ENCODE results near the gene TBC1D16.

TBC1D16 gene

GRCh38 chr17:79907850-79908249 lies 127.8 kb downstream of the TBC1D16 start:
- TF ChIP-seq, protein P1, sequence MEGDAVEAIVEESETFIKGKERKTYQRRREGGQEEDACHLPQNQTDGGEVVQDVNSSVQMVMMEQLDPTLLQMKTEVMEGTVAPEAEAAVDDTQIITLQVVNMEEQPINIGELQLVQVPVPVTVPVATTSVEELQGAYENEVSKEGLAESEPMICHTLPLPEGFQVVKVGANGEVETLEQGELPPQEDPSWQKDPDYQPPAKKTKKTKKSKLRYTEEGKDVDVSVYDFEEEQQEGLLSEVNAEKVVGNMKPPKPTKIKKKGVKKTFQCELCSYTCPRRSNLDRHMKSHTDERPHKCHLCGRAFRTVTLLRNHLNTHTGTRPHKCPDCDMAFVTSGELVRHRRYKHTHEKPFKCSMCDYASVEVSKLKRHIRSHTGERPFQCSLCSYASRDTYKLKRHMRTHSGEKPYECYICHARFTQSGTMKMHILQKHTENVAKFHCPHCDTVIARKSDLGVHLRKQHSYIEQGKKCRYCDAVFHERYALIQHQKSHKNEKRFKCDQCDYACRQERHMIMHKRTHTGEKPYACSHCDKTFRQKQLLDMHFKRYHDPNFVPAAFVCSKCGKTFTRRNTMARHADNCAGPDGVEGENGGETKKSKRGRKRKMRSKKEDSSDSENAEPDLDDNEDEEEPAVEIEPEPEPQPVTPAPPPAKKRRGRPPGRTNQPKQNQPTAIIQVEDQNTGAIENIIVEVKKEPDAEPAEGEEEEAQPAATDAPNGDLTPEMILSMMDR (conservative IDR thresholded peaks at IDR 0.05; ENCODE audit: control insufficient read depth, insufficient read depth, low read depth, low read length): no peak
- peak; percentile 31 for DNase-seq (ENCODE audit: low read depth)
- no peak overlapping the region for H3K4me3 ChIP-seq (ENCODE audit: control insufficient read depth, low read depth, low read length)

DNA sequence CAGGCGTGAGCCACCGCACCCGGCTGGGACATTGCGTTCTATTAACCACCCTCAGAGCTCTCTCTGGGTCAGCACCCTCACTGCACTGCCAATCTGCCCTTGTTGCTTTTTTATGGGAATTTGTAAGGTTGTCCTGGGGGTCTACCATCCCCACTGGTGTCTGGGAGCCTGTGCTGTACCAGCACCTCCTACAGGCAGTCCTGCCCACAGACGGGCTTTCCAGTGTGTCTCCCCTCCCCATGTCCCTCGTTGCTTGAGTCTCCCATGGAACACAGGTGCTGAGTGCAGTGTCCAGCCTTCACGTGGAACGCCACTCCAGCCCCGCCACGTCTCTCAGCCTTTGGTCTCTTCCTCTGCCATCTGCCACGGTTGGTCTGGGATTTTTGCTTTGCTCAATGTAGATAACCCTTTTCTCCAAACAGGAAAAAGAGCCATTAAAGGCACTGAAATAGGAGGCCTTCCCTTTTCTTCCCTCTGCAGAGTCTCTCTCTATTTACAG lies 128.4 kb downstream of the TBC1D16 start:
- DNase-seq (ENCODE audit: low read depth): no peak
- no peak overlapping the region for H3K4me3 ChIP-seq (ENCODE audit: control insufficient read depth, low read depth, low read length)
- TF ChIP-seq, protein P1 (conservative IDR thresholded peaks at IDR 0.05; ENCODE audit: control insufficient read depth, insufficient read depth, low read depth, low read length): no peak

DNA sequence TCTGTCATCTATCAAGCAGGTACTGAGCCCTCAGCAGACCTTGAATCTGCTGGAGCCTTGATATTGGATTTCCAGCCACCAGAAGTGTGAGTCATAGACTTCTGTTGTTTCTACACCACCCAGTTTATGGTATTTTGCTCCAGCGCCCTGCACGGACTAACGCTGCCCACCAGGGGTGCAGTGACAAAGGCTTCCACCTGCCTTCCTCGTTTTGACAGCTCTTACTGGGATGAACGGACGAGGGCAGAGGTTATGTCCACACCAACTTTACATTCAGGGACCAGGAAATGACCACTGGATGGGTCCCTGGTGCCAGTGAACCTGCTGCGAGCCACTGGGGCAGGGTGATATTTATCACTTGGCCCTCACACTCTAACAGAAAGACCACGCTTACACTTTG lies 129.8 kb downstream of the TBC1D16 start:
- DNase-seq (ENCODE audit: low read depth): no peak
- TF ChIP-seq, protein P1 (conservative IDR thresholded peaks at IDR 0.05; ENCODE audit: control insufficient read depth, insufficient read depth, low read depth, low read length): no peak
- H3K4me3 ChIP-seq (ENCODE audit: control insufficient read depth, low read depth, low read length): no peak overlapping the region

- no peak for DNase-seq (ENCODE audit: low read depth)
- TF ChIP-seq, protein P1 (conservative IDR thresholded peaks at IDR 0.05; ENCODE audit: control insufficient read depth, insufficient read depth, low read depth, low read length): no peak
- H3K4me3 ChIP-seq (ENCODE audit: control insufficient read depth, low read depth, low read length): no peak overlapping the region
Observed at GRCh38 chr17:79904865-79905264, 130.8 kb downstream of the TBC1D16 start.

GRCh38 chr17:79902146-79902791 lies 133.4 kb downstream of the TBC1D16 start:
- TF ChIP-seq, protein P1 (conservative IDR thresholded peaks at IDR 0.05; ENCODE audit: control insufficient read depth, insufficient read depth, low read depth, low read length): no peak
- DNase-seq (ENCODE audit: low read depth): no peak
- H3K4me3 ChIP-seq (ENCODE audit: control insufficient read depth, low read depth, low read length): no peak overlapping the region

DNA sequence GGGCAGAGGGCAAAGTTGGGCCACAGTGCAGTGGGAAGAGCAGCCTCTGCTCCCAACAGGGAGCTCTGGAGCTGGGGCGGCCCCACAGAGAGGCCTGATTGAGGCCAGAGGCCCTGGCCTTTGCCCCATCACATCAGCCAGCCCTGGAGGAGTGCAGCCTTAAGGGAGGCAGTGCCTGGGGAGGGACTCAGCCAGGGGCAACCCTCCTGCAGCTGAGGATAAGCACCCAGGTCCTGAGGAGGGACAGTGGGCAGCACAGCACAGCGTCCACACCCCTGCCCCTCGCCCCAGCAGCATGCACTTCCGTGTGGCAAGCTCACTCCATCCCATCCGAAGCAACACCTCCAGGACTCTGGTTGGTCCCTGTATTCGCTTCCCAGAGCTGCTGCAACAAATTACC lies 134.5 kb downstream of the TBC1D16 start:
- no peak overlapping the region for H3K4me3 ChIP-seq (ENCODE audit: control insufficient read depth, low read depth, low read length)
- TF ChIP-seq, protein P1 (conservative IDR thresholded peaks at IDR 0.05; ENCODE audit: control insufficient read depth, insufficient read depth, low read depth, low read length): no peak
- DNase-seq (ENCODE audit: low read depth): no peak

All from fibroblast of mammary gland (primary cell).